ENCODE results near the gene MATR3. TPM values are rescaled to one million over a fixed set of nuclear protein-coding genes. Genes with fewer than 3 reads are reported as not detected.
"Not testable (repeated sequence)": the region's sequence is repeated elsewhere in the genome, so short reads cannot be mapped to it uniquely, and the experiment has no call there.

MATR3 gene
- 100 to 1,000 TPM; 464 to 725 (median 623) TPM for polyA plus RNA-seq (ENCODE audit: insufficient read depth in 1 of 5, insufficient read length in 5 of 5, low replicate concordance in 1 of 5)
- long read RNA-seq, donor 1, full-length matches to known transcripts: 48 of 390 reads
- long read RNA-seq, donor 1, partial matches to known transcripts: 342 of 390 reads
- long read RNA-seq, donor 1, other reads (novel, unspliced or antisense): 0 of 390 reads
- long read RNA-seq, donor 2, full-length matches to known transcripts: 29 of 239 reads
- long read RNA-seq, donor 2, partial matches to known transcripts: 210 of 239 reads
- long read RNA-seq, donor 2, other reads (novel, unspliced or antisense): 0 of 239 reads
- long read RNA-seq, donor 3, full-length matches to known transcripts: 28 of 185 reads
- long read RNA-seq, donor 3, partial matches to known transcripts: 157 of 185 reads
- long read RNA-seq, donor 3, other reads (novel, unspliced or antisense): 0 of 185 reads
- long read RNA-seq, donor 4, full-length matches to known transcripts: 18 of 194 reads
- long read RNA-seq, donor 4, partial matches to known transcripts: 176 of 194 reads
- long read RNA-seq, donor 4, other reads (novel, unspliced or antisense): 0 of 194 reads
- long read RNA-seq, donor 5, full-length matches to known transcripts: 43 of 469 reads
- long read RNA-seq, donor 5, partial matches to known transcripts: 421 of 469 reads
- long read RNA-seq, donor 5, other reads (novel, unspliced or antisense): 5 of 469 reads
- long read RNA-seq, donor 6, full-length matches to known transcripts: 51 of 352 reads
- long read RNA-seq, donor 6, partial matches to known transcripts: 301 of 352 reads
- long read RNA-seq, donor 6, other reads (novel, unspliced or antisense): 0 of 352 reads
- long read RNA-seq, donor 7, full-length matches to known transcripts: 38 of 215 reads
- long read RNA-seq, donor 7, partial matches to known transcripts: 177 of 215 reads
- long read RNA-seq, donor 7, other reads (novel, unspliced or antisense): 0 of 215 reads
- long read RNA-seq, donor 8, full-length matches to known transcripts: 19 of 92 reads
- long read RNA-seq, donor 8, partial matches to known transcripts: 73 of 92 reads
- long read RNA-seq, donor 8, other reads (novel, unspliced or antisense): 0 of 92 reads

GRCh38 chr5:139293507-139294373 is at the start of gene MATR3:
Gene MATR3, plus strand, starts transcription at chr5:139293740. Its CDS starts 13,676 bp downstream, at chr5:139307416.
- DNase-seq: peak; percentile 97

- DNase-seq: no peak
These were observed 47.8 kb upstream of the MATR3 start for GRCh38 chr5:139245637-139246339.

GRCh38 chr5:139246394-139246793 is 47.1 kb upstream of the MATR3 start:
- DNase-seq: no peak

GRCh38 chr5:139248826-139249453 is 44.6 kb upstream of the MATR3 start:
- DNase-seq: no peak

- DNase-seq: no peak
These were observed 42.3 kb upstream of the MATR3 start for GRCh38 chr5:139251281-139251687.

GRCh38 chr5:139251695-139252288 is 41.7 kb upstream of the MATR3 start:
- DNase-seq: no peak

- DNase-seq: no peak
These were observed 40.4 kb upstream of the MATR3 start for GRCh38 chr5:139253115-139253514.

- no peak for DNase-seq
These were observed 36.7 kb upstream of the MATR3 start for GRCh38 chr5:139256820-139257219.

GRCh38 chr5:139262059-139262741 is 31.3 kb upstream of the MATR3 start:
- DNase-seq: no peak

- DNase-seq: peak; percentile 77 to 85
These were observed 30.6 kb upstream of the MATR3 start for GRCh38 chr5:139262742-139263445.

- no peak for DNase-seq
These were observed 30.0 kb upstream of the MATR3 start for GRCh38 chr5:139263536-139263935.

- DNase-seq: no peak
These were observed 29.6 kb upstream of the MATR3 start for GRCh38 chr5:139263946-139264345.

GRCh38 chr5:139265001-139265400 is 28.5 kb upstream of the MATR3 start:
- no peak for DNase-seq

GRCh38 chr5:139266236-139266635 is 27.3 kb upstream of the MATR3 start:
- DNase-seq: no peak

- no peak for DNase-seq
These were observed 26.1 kb upstream of the MATR3 start for GRCh38 chr5:139267481-139267880.

GRCh38 chr5:139268364-139269202 is 25.0 kb upstream of the MATR3 start:
- no peak for DNase-seq

- not testable (repeated sequence) for DNase-seq
These were observed 22.8 kb upstream of the MATR3 start for GRCh38 chr5:139270718-139271117.
